DND-41 (cell line): Measurements from ENCODE around the gene MCOLN3.

Experiments
- ATAC-seq: fragments of 200-7000 bp; cut with Tn5 transposase; 3 replicates; pipeline ENCODE4 v1.9.1; 2021; ENCODE audit warnings: low read depth; ENCODE audit not compliant: insufficient read depth
- DNase-seq: peaks from one replicate; pipeline ENCODE4 v3.0.0-alpha.2; 2020
- H2AFZ ChIP-seq: 2 replicates; pipeline ENCODE4 v1.6.0; 2012; ENCODE audit warnings: low read depth, low read length
- H3K27ac ChIP-seq: 2 replicates; pipeline ENCODE4 v1.5.1; 2012; ENCODE audit warnings: low read length, inconsistent platforms
- H3K27me3 ChIP-seq: fragments of 200-600 bp; sonication (generic); 2 replicates; pipeline ENCODE4 v1.6.0; 2012; ENCODE audit warnings: low read length, mild to moderate bottlenecking, inconsistent platforms; ENCODE audit not compliant: insufficient read depth, poor library complexity
- H3K36me3 ChIP-seq: 2 replicates; pipeline ENCODE4 v1.5.1; 2012; ENCODE audit warnings: low read length, inconsistent platforms; ENCODE audit not compliant: insufficient read depth
- H3K4me1 ChIP-seq: 2 replicates; pipeline ENCODE4 v1.5.1; 2012; ENCODE audit warnings: mild to moderate bottlenecking, low read length; ENCODE audit not compliant: insufficient read depth
- H3K4me2 ChIP-seq: 2 replicates; pipeline ENCODE4 v1.6.0; 2012; ENCODE audit warnings: mild to moderate bottlenecking, moderate library complexity, low read length, inconsistent platforms; ENCODE audit not compliant: insufficient read depth
- H3K4me3 ChIP-seq, 2 experiments: fragments of 200-600 bp in 1 of 2; shearing (Covaris generic) in 1 of 2; 2 replicates each; pipeline ENCODE4 v1.5.1; 2012 to 2016; ENCODE audit warnings: inconsistent platforms in 2 of 2, low read length in 2 of 2, mild to moderate bottlenecking in 2 of 2, low read depth in 1 of 2, moderate library complexity in 1 of 2
- H3K79me2 ChIP-seq: 2 replicates; pipeline ENCODE4 v1.6.0; 2012; ENCODE audit warnings: low read length, inconsistent platforms; ENCODE audit not compliant: insufficient read depth
- H3K9ac ChIP-seq: 2 replicates; pipeline ENCODE4 v1.6.0; 2012; ENCODE audit warnings: low read depth, mild to moderate bottlenecking, inconsistent platforms, low read length, moderate library complexity
- H3K9me3 ChIP-seq: 2 replicates; pipeline ENCODE4 v1.5.1; 2012; ENCODE audit warnings: low read length, moderate library complexity, mild to moderate bottlenecking, inconsistent platforms; ENCODE audit not compliant: insufficient read depth, severe bottlenecking
- H4K20me1 ChIP-seq: 2 replicates; pipeline ENCODE4 v1.6.0; 2012; ENCODE audit warnings: low read length; ENCODE audit not compliant: insufficient read depth
- EZH2 ChIP-seq: IDR thresholded peaks from 3 replicates; pipeline ENCODE4 v1.6.1; 2012; ENCODE audit warnings: borderline replicate concordance, low read depth, mild to moderate bottlenecking, moderate library complexity, low read length, inconsistent platforms; ENCODE audit not compliant: severe bottlenecking
- TF ChIP-seq, protein P1 (sequence below): IDR thresholded peaks from 2 replicates; pipeline ENCODE4 v1.5.1; 2012; ENCODE audit warnings: borderline replicate concordance, low read length, moderate library complexity, mild to moderate bottlenecking; ENCODE audit not compliant: poor library complexity, severe bottlenecking; ENCODE audit errors: extremely low read depth

The MCOLN3 gene

DNA sequence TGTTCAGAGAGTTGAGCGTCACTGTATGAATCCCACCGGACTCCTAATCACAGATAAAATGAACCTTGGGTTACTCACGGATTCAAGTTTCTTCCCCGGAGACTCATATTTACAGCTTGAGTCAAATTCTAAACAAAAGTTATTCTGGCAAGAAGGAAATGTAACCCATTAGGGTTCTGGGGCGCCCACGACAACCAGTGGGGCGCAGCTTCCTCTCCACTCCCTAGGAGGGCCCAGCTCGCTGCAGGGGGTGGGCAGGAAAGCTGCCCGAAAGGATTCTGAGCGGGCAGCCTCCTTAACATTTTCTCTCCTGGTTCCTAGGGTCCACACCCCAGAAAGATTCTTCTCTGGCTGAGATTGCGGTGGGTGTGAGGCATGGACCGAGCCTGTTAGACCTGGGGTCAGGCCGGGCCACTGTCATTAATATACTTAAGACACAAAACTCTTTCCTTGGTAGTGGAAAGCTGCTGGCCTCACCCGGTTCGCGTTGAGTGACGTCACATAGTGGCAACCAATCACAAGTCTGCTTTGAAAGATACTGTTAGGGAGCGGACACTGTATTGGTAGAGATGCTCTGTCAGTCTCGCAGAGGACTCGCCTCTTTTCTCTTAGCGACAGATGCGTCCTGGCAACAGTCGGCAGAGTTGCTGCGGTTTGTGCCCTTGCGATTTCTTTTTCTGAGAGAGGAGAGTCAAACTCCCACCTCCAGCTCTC is 13.6 kb upstream of the MCOLN3 start:
- no peak for ATAC-seq
- H3K36me3 ChIP-seq = no peaks in the 10 kb centered on the region
- H3K4me1 ChIP-seq = peaks cover 11% of the 10 kb centered on the region
- H3K27me3 ChIP-seq = no peaks in the 10 kb centered on the region
- DNase-seq = no peak
- H2AFZ ChIP-seq = no peak overlapping the region
- H3K79me2 ChIP-seq = no peaks in the 10 kb centered on the region
- no peak for TF ChIP-seq EZH2
- TF ChIP-seq, protein P1, sequence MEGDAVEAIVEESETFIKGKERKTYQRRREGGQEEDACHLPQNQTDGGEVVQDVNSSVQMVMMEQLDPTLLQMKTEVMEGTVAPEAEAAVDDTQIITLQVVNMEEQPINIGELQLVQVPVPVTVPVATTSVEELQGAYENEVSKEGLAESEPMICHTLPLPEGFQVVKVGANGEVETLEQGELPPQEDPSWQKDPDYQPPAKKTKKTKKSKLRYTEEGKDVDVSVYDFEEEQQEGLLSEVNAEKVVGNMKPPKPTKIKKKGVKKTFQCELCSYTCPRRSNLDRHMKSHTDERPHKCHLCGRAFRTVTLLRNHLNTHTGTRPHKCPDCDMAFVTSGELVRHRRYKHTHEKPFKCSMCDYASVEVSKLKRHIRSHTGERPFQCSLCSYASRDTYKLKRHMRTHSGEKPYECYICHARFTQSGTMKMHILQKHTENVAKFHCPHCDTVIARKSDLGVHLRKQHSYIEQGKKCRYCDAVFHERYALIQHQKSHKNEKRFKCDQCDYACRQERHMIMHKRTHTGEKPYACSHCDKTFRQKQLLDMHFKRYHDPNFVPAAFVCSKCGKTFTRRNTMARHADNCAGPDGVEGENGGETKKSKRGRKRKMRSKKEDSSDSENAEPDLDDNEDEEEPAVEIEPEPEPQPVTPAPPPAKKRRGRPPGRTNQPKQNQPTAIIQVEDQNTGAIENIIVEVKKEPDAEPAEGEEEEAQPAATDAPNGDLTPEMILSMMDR = no peak
- no peak overlapping the region for H3K27ac ChIP-seq
- no peak overlapping the region for H3K4me2 ChIP-seq
- H3K4me3 ChIP-seq = no peak overlapping the region
- H3K9ac ChIP-seq = no peak overlapping the region
- H3K9me3 ChIP-seq = no peaks in the 10 kb centered on the region
- no peaks in the 10 kb centered on the region for H4K20me1 ChIP-seq

DNA sequence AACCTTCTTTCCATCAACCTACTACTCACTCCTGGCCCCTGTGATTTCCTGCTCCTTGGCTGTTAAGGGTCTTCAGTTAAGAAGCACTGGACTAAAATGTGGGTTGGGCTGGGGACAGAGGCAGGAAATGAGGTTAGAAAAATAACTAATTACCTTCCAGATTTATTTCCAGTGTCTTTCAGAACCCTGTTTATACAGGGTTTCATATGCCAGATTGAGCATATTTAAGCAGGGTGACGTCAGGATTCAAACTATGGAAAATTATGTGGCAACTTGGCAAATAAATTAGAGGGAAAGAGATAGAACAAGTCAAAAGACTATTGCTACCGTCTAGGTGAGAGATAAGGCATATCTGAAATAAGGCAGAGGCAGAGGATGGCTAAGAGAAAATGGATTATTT is 11.7 kb upstream of the MCOLN3 start:
- Histone ChIP-seq H3K9me3 (no peaks in the 10 kb centered on the region), H3K4me1 (peaks cover 11% of the 10 kb centered on the region), H3K4me2 (no peak overlapping the region), H3K79me2 (no peaks in the 10 kb centered on the region), H3K36me3 (no peaks in the 10 kb centered on the region), H4K20me1 (no peaks in the 10 kb centered on the region), H2AFZ (no peak overlapping the region), H3K9ac (no peak overlapping the region), H3K27ac (no peak overlapping the region), H3K27me3 (no peaks in the 10 kb centered on the region), H3K4me3 (no peak overlapping the region)
- ATAC-seq = peak; percentile 68; the same call in 2 of the 3 replicates
- DNase-seq = no peak
- no peak for TF ChIP-seq EZH2
- TF ChIP-seq, protein P1 = no peak

DNA sequence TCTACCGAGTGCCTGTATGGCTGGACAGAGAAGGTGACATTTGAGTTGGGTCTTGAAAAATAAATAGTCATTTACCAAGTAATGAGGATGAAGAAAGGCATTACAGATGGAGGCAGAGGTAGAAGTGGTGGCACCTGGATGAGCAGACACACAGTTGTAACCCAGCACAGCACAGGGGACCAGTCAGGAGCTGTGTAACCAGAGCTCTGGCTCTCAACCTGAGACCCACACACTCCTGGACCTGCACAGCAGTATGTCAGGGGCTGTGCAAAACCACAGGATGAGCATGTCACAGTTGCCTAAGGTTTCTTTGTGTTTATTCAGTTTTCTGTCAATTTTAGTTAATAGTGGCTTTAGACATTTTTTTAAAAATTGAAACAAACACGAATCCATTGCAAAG is 11.3 kb upstream of the MCOLN3 start:
- DNase-seq (no peak), ATAC-seq (peak; percentile 65; the same call in 2 of the 3 replicates)

More for the DNA sequence above, 11.3 kb upstream of the MCOLN3 start:
- Histone ChIP-seq H3K79me2 (no peaks in the 10 kb centered on the region), H3K4me1 (peaks cover 11% of the 10 kb centered on the region), H4K20me1 (no peaks in the 10 kb centered on the region), H3K36me3 (no peaks in the 10 kb centered on the region), H3K9ac (no peak overlapping the region), H3K9me3 (no peaks in the 10 kb centered on the region), H2AFZ (no peak overlapping the region), H3K4me3 (no peak overlapping the region), H3K27me3 (no peaks in the 10 kb centered on the region), H3K27ac (no peak overlapping the region), H3K4me2 (no peak overlapping the region)
- TF ChIP-seq EZH2 = no peak
- TF ChIP-seq, protein P1 = no peak
